Panc1 (cell line): Measurements from ENCODE around the gene SNRPA1. TPM values are rescaled to one million over a fixed set of nuclear protein-coding genes. Genes with fewer than 3 reads are reported as not detected.

Experiments
- ATAC-seq: fragments of 200-7000 bp; cut with Tn5 transposase; 2 replicates; pipeline ENCODE4 v1.9.1; 2020; ENCODE audit warnings: mild to moderate bottlenecking, moderate library complexity
- BruUV-seq: library from RNA; stranded (reverse); fragments of 400-500 nt; replicated peaks from 2 replicates; lab custom pipeline; 2021; lab: Mats Ljungman, UMichigan
- CTCF ChIA-PET: fragments of 300-600 bp; sonication (Branson Sonifier 250); formaldehyde crosslinking; loops from one replicate; lab custom pipeline; 2022; ENCODE audit warnings: antibody characterized with exemption; lab: Charles Lee
- POLR2A ChIA-PET: fragments of 300-600 bp; sonication (Branson Sonifier 250); formaldehyde crosslinking; loops from one replicate; lab custom pipeline; 2022; ENCODE audit warnings: antibody characterized with exemption; lab: Charles Lee
- DNase-seq: peaks from one replicate; pipeline ENCODE4 v3.0.0-alpha.2; 2010; ENCODE audit warnings: low read depth, low spot score
- H3K27ac ChIP-seq: 2 replicates; pipeline ENCODE4 v1.5.1; 2011; ENCODE audit warnings: mild to moderate bottlenecking, low read length, inconsistent platforms
- H3K27me3 ChIP-seq: fragments of 200-500 bp; sonication (Bioruptor generic); 2 replicates; pipeline ENCODE4 v1.6.0; 2014; ENCODE audit warnings: low read length, inconsistent platforms; ENCODE audit not compliant: control insufficient read depth, insufficient read depth
- H3K36me3 ChIP-seq: fragments of 200-500 bp; sonication (Bioruptor generic); 2 replicates; pipeline ENCODE4 v1.5.1; 2014; ENCODE audit warnings: inconsistent platforms, mild to moderate bottlenecking, low read length, moderate library complexity; ENCODE audit not compliant: control insufficient read depth, insufficient read depth
- H3K4me1 ChIP-seq: 2 replicates; pipeline ENCODE4 v1.5.1; 2011; ENCODE audit warnings: inconsistent platforms, mild to moderate bottlenecking, low read length, moderate library complexity; ENCODE audit not compliant: control insufficient read depth, insufficient read depth
- H3K4me3 ChIP-seq, 2 experiments: 2 replicates each; pipeline ENCODE4 v1.5.1; 2011 to 2012; ENCODE audit warnings: low read depth in 2 of 2, low read length in 2 of 2, mild to moderate bottlenecking in 2 of 2, inconsistent platforms in 1 of 2, moderate library complexity in 1 of 2
- H3K9me3 ChIP-seq: fragments of 200-500 bp; sonication (Bioruptor generic); 2 replicates; pipeline ENCODE4 v1.5.1; 2014; ENCODE audit warnings: low read depth, mild to moderate bottlenecking, inconsistent platforms, low read length, moderate library complexity; ENCODE audit not compliant: control insufficient read depth, insufficient read depth
- CTCF ChIP-seq: fragments of 450-650 bp; IDR thresholded peaks from 2 replicates; pipeline ENCODE4 v1.5.1; 2017; ENCODE audit warnings: mild to moderate bottlenecking
- POLR2AphosphoS5 ChIP-seq: IDR thresholded peaks from 2 replicates; pipeline ENCODE4 v1.6.1; 2012; ENCODE audit warnings: mild to moderate bottlenecking, low read depth, low read length, moderate library complexity
- REST ChIP-seq, 2 experiments: IDR thresholded peaks; 2 replicates each; pipeline ENCODE4 v1.6.1; 2011 to 2012; ENCODE audit warnings: low read depth in 2 of 2, control low read depth in 1 of 2, low read length in 1 of 2, mild to moderate bottlenecking in 1 of 2, moderate library complexity in 1 of 2; ENCODE audit not compliant: insufficient read depth in 1 of 2
- SIN3A ChIP-seq: IDR thresholded peaks from 2 replicates; pipeline ENCODE4 v1.6.1; 2012; ENCODE audit warnings: low read depth, mild to moderate bottlenecking, low read length, moderate library complexity, borderline replicate concordance; ENCODE audit not compliant: insufficient read depth
- TCF7L2 ChIP-seq: IDR thresholded peaks from 2 replicates; pipeline ENCODE4 v1.6.1; 2011; ENCODE audit warnings: mild to moderate bottlenecking, low read depth, low read length, inconsistent platforms
- in situ Hi-C: cut with HindIII; loops from 2 replicates; pipeline ENCODE4 v1.10.0; 2016; ENCODE audit warnings: low sequenced_read_pairs, low pct_unique_long_range_greater_than_20kb
- intact Hi-C: fragments of 100-400 bp; cut with micrococcal nuclease; formaldehyde crosslinking; loops from one replicate; pipeline ENCODE4 v1.10.0; 2022; ENCODE audit not compliant: unreplicated experiment
- total RNA-seq: library from RNA; stranded (reverse); gene quantifications from one replicate; pipeline ENCODE4 v1.2.1, GENCODE V29; 2021; ENCODE audit not compliant: unreplicated experiment

The SNRPA1 gene
- total RNA-seq, 1 experiment from 2014 or later: 98.0 TPM

- DNase-seq (no peak), ATAC-seq (no peak)
- no peak overlapping the region for H3K27ac ChIP-seq
- POLR2A ChIA-PET: no interaction called here
- no peaks in the 10 kb centered on the region for H3K9me3 ChIP-seq
- no peak for TF ChIP-seq CTCF
- TF ChIP-seq TCF7L2: no peak
- TF ChIP-seq POLR2AphosphoS5: no peak
- TF ChIP-seq SIN3A: no peak
- TF ChIP-seq REST (IDR thresholded peaks at IDR 0.05; ENCODE audit: insufficient read depth in 1 of 2, low read depth in 2 of 2, low read length in 1 of 2): no peak
- BruUV-seq: no TSS peak
- H3K27me3 ChIP-seq: no peaks in the 10 kb centered on the region
- intact Hi-C loops: no loop called here
- no peaks in the 10 kb centered on the region for H3K36me3 ChIP-seq
- in situ Hi-C loops: no loop called here
- no peak overlapping the region for H3K4me3 ChIP-seq
- CTCF ChIA-PET: no interaction called here
- no peaks in the 10 kb centered on the region for H3K4me1 ChIP-seq
These were observed 29.6 kb upstream of the SNRPA1 start for GRCh38 chr15:101324524-101325177.

DNA sequence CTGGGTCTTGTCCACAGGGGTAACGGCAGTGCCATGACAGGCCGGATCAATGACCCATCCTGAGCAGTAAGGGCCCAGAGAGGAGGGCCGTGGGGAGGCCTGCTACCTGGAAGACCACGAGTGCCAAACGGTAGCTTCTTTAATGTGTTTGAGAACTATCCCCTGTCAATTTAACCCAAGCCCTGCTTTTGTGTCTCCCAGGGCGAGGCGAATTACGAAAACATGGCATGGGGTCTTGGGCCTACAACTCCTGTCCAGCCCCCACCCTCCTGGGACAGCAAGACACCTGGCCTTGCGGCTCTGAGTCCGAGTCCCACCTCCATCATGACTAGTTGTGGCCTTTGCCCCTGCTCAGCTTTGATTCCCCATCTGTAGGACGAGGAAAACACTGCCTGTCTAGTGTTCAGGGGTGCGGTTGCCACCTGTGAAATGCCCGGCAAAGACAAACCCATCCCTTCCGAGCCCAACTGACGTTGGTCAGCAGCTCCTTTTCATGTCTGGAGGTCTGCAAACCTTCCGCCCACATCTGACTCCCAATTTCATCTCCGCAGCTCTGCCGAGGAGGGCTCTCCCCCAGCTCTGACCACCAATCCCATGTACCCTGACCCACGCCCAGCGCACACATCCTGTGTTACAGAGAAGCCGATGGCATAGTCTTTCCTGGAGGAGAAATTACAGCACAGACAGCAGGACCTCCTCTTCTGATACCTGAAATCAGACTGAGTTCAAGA is 28.9 kb upstream of the SNRPA1 start:
- intact Hi-C loops (no loop called here), in situ Hi-C loops (no loop called here)
- Histone ChIP-seq H3K4me3 (no peak overlapping the region), H3K27me3 (no peaks in the 10 kb centered on the region), H3K4me1 (no peaks in the 10 kb centered on the region), H3K9me3 (no peaks in the 10 kb centered on the region), H3K27ac (no peak overlapping the region), H3K36me3 (no peaks in the 10 kb centered on the region)
- no TSS peak for BruUV-seq
- DNase-seq (no peak), ATAC-seq (no peak)
- CTCF ChIA-PET: no interaction called here
- TF ChIP-seq SIN3A: no peak
- TF ChIP-seq TCF7L2: no peak
- no peak for TF ChIP-seq REST (IDR thresholded peaks at IDR 0.05; ENCODE audit: insufficient read depth in 1 of 2, low read depth in 2 of 2, low read length in 1 of 2)
- no peak for TF ChIP-seq POLR2AphosphoS5
- TF ChIP-seq CTCF: no peak
- POLR2A ChIA-PET: no interaction called here
